ENCODE results near the gene PDE11A.

The PDE11A gene

GRCh38 chr2:177902395-177903163, 170.0 kb downstream of the PDE11A start:
- no peaks in the 10 kb centered on the region for H3K4me1 ChIP-seq (ENCODE audit: control insufficient read depth, insufficient read depth, low read length)
- no peak overlapping the region for H3K4me3 ChIP-seq (ENCODE audit: low read length)
- H3K9ac ChIP-seq (ENCODE audit: low read length): no peak overlapping the region
- H3K36me3 ChIP-seq (ENCODE audit: control insufficient read depth, insufficient read depth, low read length): no peaks in the 10 kb centered on the region
- H3K27ac ChIP-seq (ENCODE audit: low read depth, low read length): no peak overlapping the region
- H3K27me3 ChIP-seq (ENCODE audit: control insufficient read depth, insufficient read depth, low read length): no peaks in the 10 kb centered on the region

DNA sequence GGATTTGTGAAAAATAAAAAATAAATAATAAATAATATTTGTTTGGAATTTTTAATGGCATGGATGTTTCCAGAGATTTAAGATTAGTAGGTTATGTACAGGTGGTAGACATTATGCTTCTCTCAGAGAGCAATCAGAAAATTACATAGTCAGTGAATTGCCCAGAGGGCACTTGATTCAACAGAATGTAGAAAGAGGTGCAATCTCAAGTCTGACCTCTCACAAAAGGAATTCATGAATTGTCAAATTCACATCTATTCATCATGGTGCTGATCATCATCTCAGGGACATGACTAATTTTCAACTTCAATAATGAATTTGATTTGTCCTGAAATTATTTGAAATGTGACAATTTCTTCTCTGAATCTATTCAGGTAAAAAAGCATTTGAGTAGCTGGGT, 172.5 kb downstream of the PDE11A start:
- Histone ChIP-seq H3K4me1 (ENCODE audit: control insufficient read depth, insufficient read depth, low read length) (no peaks in the 10 kb centered on the region), H3K36me3 (ENCODE audit: control insufficient read depth, insufficient read depth, low read length) (no peaks in the 10 kb centered on the region)

DNA sequence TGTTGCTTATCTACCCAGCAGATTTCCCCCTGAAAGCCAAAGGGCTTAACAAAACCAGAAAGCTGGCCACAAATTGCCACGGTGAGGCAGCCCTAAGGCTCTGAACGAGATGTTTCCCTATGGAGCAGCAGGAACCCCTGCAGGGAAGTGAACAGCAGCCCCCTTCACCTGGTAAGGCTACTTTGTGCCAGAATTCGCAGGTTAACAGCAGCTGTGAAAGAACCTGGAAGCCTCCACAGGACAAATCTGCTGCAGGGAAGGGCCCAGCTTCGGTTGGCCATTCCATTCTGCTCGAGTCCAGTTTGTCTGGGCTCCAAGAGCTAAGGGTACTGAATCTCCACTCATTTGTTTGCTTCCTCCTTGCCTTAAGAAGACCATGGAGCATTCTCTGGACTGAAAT, 175.3 kb downstream of the PDE11A start:
- no peaks in the 10 kb centered on the region for H3K4me1 ChIP-seq (ENCODE audit: control insufficient read depth, insufficient read depth, low read length)
- H3K27me3 ChIP-seq (ENCODE audit: control insufficient read depth, insufficient read depth, low read length): no peaks in the 10 kb centered on the region
- H3K36me3 ChIP-seq (ENCODE audit: control insufficient read depth, insufficient read depth, low read length): no peaks in the 10 kb centered on the region
- no peak overlapping the region for H3K4me3 ChIP-seq (ENCODE audit: low read length)
- H3K9ac ChIP-seq (ENCODE audit: low read length): no peak overlapping the region
- no peak overlapping the region for H3K27ac ChIP-seq (ENCODE audit: low read depth, low read length)

More for the DNA sequence above, 172.5 kb downstream of the PDE11A start:
- H3K9ac ChIP-seq (ENCODE audit: low read length): no peak overlapping the region
- H3K4me3 ChIP-seq (ENCODE audit: low read length): no peak overlapping the region
- H3K27me3 ChIP-seq (ENCODE audit: control insufficient read depth, insufficient read depth, low read length): no peaks in the 10 kb centered on the region
- H3K27ac ChIP-seq (ENCODE audit: low read depth, low read length): no peak overlapping the region

GRCh38 chr2:177896587-177896986, 176.0 kb downstream of the PDE11A start:
- Histone ChIP-seq H3K4me3 (ENCODE audit: low read length) (no peak overlapping the region), H3K27ac (ENCODE audit: low read depth, low read length) (no peak overlapping the region), H3K4me1 (ENCODE audit: control insufficient read depth, insufficient read depth, low read length) (no peaks in the 10 kb centered on the region), H3K9ac (ENCODE audit: low read length) (no peak overlapping the region), H3K36me3 (ENCODE audit: control insufficient read depth, insufficient read depth, low read length) (no peaks in the 10 kb centered on the region), H3K27me3 (ENCODE audit: control insufficient read depth, insufficient read depth, low read length) (no peaks in the 10 kb centered on the region)

- no peak overlapping the region for H3K4me3 ChIP-seq (ENCODE audit: low read length)
- H3K27ac ChIP-seq (ENCODE audit: low read depth, low read length): no peak overlapping the region
- H3K9ac ChIP-seq (ENCODE audit: low read length): no peak overlapping the region
- H3K27me3 ChIP-seq (ENCODE audit: control insufficient read depth, insufficient read depth, low read length): no peaks in the 10 kb centered on the region
- H3K4me1 ChIP-seq (ENCODE audit: control insufficient read depth, insufficient read depth, low read length): no peaks in the 10 kb centered on the region
- no peaks in the 10 kb centered on the region for H3K36me3 ChIP-seq (ENCODE audit: control insufficient read depth, insufficient read depth, low read length)
These were observed 178.0 kb downstream of the PDE11A start for GRCh38 chr2:177894546-177894945.

DNA sequence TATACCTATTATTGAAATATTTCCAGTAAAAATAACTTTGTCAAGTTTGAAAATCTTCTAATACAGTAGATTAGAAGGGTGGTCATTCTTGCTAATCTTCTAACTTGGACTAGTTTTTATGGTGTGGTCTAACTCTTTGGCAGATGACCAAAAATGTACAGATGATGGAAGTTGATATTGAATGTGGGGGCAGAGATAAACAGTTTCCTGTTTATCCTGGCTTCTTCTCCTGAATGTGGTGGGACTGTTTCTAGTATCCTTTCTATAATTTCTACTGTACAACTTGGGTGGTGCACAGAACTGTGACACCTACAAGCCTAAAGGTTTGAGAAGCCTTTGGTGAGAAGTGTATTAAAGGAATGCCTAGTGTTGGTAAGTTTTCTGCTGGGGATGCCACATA, 178.7 kb downstream of the PDE11A start:
- Histone ChIP-seq H3K27ac (ENCODE audit: low read depth, low read length) (no peak overlapping the region), H3K9ac (ENCODE audit: low read length) (no peak overlapping the region), H3K27me3 (ENCODE audit: control insufficient read depth, insufficient read depth, low read length) (no peaks in the 10 kb centered on the region)

DNA sequence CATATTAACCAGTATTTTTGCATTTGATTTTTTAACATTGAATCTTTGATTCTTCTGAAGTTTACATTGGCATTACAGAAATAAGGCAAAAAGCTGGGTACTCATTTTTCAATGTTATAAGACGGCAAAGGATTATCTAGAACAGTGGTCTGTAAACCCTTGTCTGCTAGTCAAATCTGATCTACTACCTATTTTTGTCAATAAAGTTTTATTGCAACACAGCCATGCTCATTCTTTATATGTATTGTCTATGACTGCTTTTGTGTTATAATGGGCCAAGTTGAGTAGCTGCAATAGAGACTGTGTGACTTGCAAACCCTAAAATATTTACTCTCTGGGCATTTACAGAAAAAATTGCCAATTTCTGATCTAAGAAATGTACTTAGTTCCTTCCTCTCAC, 181.0 kb downstream of the PDE11A start:
- Histone ChIP-seq H3K4me1 (ENCODE audit: control insufficient read depth, insufficient read depth, low read length) (peaks cover 1% of the 10 kb centered on the region), H3K9ac (ENCODE audit: low read length) (no peak overlapping the region), H3K27me3 (ENCODE audit: control insufficient read depth, insufficient read depth, low read length) (no peaks in the 10 kb centered on the region), H3K36me3 (ENCODE audit: control insufficient read depth, insufficient read depth, low read length) (no peaks in the 10 kb centered on the region), H3K4me3 (ENCODE audit: low read length) (no peak overlapping the region), H3K27ac (ENCODE audit: low read depth, low read length) (no peak overlapping the region)

More for the DNA sequence above, 178.7 kb downstream of the PDE11A start:
- no peaks in the 10 kb centered on the region for H3K36me3 ChIP-seq (ENCODE audit: control insufficient read depth, insufficient read depth, low read length)
- no peak overlapping the region for H3K4me3 ChIP-seq (ENCODE audit: low read length)
- no peaks in the 10 kb centered on the region for H3K4me1 ChIP-seq (ENCODE audit: control insufficient read depth, insufficient read depth, low read length)

DNA sequence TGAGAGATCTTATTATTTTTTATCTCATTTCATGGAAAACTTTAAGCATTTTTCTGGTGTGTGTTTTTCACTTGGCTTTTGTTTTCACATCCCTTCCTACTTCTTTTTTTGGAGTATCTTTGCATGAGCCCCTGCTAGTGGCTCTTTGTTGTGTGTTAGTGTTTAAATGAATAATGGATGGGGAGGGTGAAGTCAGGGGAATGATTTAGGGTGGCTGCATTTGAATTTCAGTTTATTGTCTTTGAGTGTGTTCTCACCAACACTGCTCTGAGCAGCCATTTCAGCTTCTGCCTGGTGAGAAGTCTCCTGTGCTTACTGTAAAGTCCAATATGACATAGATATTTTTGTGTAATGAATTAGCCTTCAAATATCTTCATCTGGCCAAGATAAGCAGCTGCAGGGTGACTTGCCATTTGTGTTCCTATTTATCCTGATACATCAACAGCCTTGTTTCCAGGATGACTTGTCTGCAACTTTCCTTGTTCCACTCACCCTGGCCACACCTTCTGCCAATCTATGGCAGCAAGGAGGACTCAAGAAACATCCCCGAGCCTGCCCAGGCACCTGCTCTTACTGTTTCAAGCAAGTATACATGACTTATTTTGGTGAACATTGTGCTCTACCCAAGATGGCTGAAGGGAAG, 182.6 kb downstream of the PDE11A start:
- Histone ChIP-seq H3K27ac (ENCODE audit: low read depth, low read length) (no peak overlapping the region), H3K36me3 (ENCODE audit: control insufficient read depth, insufficient read depth, low read length) (no peaks in the 10 kb centered on the region), H3K9ac (ENCODE audit: low read length) (no peak overlapping the region), H3K27me3 (ENCODE audit: control insufficient read depth, insufficient read depth, low read length) (no peaks in the 10 kb centered on the region), H3K4me3 (ENCODE audit: low read length) (no peak overlapping the region), H3K4me1 (ENCODE audit: control insufficient read depth, insufficient read depth, low read length) (peaks cover 5% of the 10 kb centered on the region)

DNA sequence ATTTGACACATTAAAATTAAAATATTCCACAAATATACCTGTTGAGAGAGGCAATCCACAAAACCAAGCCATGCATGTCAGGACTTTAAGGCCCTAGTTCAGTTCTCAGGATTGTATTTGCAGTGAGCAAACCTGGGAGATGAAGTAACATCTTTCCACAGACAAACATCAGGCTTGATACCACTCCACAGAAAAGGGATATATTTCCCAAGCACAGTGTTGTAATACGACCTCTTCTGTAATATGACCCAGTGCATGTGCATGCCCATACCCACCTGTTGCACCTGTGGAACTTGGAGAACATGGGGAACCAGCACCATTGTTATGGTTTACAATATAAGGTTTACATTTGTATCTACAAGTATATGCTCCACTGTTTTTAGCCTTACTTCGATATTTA, 184.0 kb downstream of the PDE11A start:
- no peaks in the 10 kb centered on the region for H3K27me3 ChIP-seq (ENCODE audit: control insufficient read depth, insufficient read depth, low read length)
- H3K27ac ChIP-seq (ENCODE audit: low read depth, low read length): no peak overlapping the region
- no peak overlapping the region for H3K9ac ChIP-seq (ENCODE audit: low read length)
- peaks cover 5% of the 10 kb centered on the region for H3K4me1 ChIP-seq (ENCODE audit: control insufficient read depth, insufficient read depth, low read length)
- no peak overlapping the region for H3K4me3 ChIP-seq (ENCODE audit: low read length)
- H3K36me3 ChIP-seq (ENCODE audit: control insufficient read depth, insufficient read depth, low read length): no peaks in the 10 kb centered on the region

- Histone ChIP-seq H3K9ac (ENCODE audit: low read length) (no peak overlapping the region), H3K4me3 (ENCODE audit: low read length) (no peak overlapping the region), H3K4me1 (ENCODE audit: control insufficient read depth, insufficient read depth, low read length) (peaks cover 5% of the 10 kb centered on the region), H3K36me3 (ENCODE audit: control insufficient read depth, insufficient read depth, low read length) (no peaks in the 10 kb centered on the region), H3K27me3 (ENCODE audit: control insufficient read depth, insufficient read depth, low read length) (no peaks in the 10 kb centered on the region), H3K27ac (ENCODE audit: low read depth, low read length) (no peak overlapping the region)
These were observed 184.9 kb downstream of the PDE11A start for GRCh38 chr2:177887722-177888121.

- no peak overlapping the region for H3K27ac ChIP-seq (ENCODE audit: low read depth, low read length)
- peaks cover 5% of the 10 kb centered on the region for H3K4me1 ChIP-seq (ENCODE audit: control insufficient read depth, insufficient read depth, low read length)
- no peak overlapping the region for H3K9ac ChIP-seq (ENCODE audit: low read length)
- no peak overlapping the region for H3K4me3 ChIP-seq (ENCODE audit: low read length)
- no peaks in the 10 kb centered on the region for H3K36me3 ChIP-seq (ENCODE audit: control insufficient read depth, insufficient read depth, low read length)
- H3K27me3 ChIP-seq (ENCODE audit: control insufficient read depth, insufficient read depth, low read length): no peaks in the 10 kb centered on the region
These were observed 185.8 kb downstream of the PDE11A start for GRCh38 chr2:177886824-177887223.

DNA sequence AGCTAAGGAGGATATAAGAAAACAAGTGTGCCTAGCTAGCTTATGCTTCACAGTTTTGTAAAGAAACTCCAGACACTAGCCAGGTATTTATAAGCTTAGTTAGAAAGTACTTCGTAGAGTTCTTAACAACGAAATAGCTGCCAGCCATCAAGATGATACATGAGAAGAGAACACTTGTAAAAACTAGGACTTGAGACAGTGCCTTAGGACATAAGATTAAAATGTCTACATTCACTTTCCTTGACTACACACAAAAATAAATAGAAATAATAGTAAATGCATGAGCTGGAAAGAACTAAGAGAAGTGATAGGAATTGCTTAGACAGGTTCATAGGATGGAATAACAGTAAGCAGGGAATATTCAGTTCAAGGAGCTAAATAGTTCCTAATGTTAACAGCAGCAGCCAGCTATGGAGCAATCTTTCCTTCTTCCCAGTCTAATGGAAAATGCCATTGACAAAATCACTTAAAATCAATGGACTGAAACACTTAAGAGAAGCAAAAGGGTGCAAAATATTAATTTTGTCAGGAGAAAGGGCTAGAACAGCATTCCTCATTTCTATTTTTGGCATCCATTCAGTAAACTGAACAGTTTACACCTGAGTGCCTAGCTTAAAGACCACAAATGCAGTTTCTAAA, 186.6 kb downstream of the PDE11A start:
- H3K4me1 ChIP-seq (ENCODE audit: control insufficient read depth, insufficient read depth, low read length): peaks cover 5% of the 10 kb centered on the region
- H3K27ac ChIP-seq (ENCODE audit: low read depth, low read length): peak overlapping the region; percentile 21
- H3K9ac ChIP-seq (ENCODE audit: low read length): no peak overlapping the region
- H3K36me3 ChIP-seq (ENCODE audit: control insufficient read depth, insufficient read depth, low read length): no peaks in the 10 kb centered on the region
- no peak overlapping the region for H3K4me3 ChIP-seq (ENCODE audit: low read length)
- no peaks in the 10 kb centered on the region for H3K27me3 ChIP-seq (ENCODE audit: control insufficient read depth, insufficient read depth, low read length)

Measured in rectal smooth muscle tissue (tissue), 1 donor.